Spleen (tissue), 7 donors: Measurements from ENCODE around the gene TSACC.

ENCODE experiments used
- POLR2AphosphoS5 ChIP-seq, 3 donors: sonication (generic); formaldehyde crosslinking; IDR thresholded peaks; one replicate each; pipeline ENCODE4 v1.5.1; 2017; ENCODE audit warnings: antibody characterized with exemption in 3 of 3
- TF ChIP-seq, protein P1 (sequence below), 11 experiments: fragments of 200-600 bp in 7 of 11; fragments of 450-650 bp in 4 of 11; sonication (generic) in 4 of 11; IDR thresholded peaks in 8 of 11; conservative IDR thresholded peaks in 3 of 11; 1 replicate in 7 of 11; 2 replicates in 4 of 11; pipeline versions ENCODE4 v1.4.0 to v1.8.0; 2016 to 2021; ENCODE audit warnings: antibody characterized with exemption in 11 of 11, inconsistent platforms in 4 of 11, mild to moderate bottlenecking in 1 of 11
- donor health status: DM: no; HTN: no; CAD: no; lungs with moderate emphysema.
- donor health status: DM: no; HTN: no; CAD: no.
- donor health status: DM: no; HTN: no; CAD: no.

DNA sequence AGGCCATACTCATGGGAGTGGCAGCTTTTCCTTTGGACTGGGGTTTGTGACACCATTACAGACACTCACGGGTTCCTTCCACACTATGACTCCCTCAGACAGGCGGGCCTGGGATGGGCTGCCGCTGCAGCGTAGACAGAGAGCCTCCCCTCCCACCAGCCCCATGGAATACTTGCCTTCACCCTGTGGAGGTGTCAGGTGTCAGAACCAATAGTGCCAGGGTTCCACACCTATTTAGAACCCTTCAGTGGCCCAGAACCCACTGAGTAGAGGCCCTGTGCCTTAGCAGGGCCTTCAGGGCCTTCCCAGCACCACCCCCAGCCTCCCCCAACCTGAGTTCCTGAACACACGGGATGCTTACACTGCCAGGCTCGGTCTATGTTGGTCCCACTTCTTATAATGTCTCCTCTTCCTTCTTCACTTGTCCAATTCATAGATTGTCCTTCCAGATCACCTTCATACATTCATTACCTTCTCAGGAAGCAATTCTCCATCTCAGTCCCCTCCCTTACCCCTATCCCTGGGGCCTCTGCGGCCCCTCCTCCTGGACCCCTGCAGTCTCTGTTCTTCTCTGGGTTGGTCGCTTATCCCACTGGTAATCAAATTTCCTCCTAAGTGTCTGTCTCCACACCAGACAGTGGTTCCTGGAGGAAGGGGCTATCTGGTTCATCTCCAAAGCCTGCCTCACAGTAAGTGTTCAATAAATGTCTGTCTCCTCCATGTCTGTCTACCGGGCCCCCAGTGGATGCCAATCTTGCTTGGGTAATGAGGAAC, 29.2 kb downstream of the TSACC start:
- TF ChIP-seq POLR2AphosphoS5 (IDR thresholded peaks at IDR 0.05), result no peak
- TF ChIP-seq, protein P1, sequence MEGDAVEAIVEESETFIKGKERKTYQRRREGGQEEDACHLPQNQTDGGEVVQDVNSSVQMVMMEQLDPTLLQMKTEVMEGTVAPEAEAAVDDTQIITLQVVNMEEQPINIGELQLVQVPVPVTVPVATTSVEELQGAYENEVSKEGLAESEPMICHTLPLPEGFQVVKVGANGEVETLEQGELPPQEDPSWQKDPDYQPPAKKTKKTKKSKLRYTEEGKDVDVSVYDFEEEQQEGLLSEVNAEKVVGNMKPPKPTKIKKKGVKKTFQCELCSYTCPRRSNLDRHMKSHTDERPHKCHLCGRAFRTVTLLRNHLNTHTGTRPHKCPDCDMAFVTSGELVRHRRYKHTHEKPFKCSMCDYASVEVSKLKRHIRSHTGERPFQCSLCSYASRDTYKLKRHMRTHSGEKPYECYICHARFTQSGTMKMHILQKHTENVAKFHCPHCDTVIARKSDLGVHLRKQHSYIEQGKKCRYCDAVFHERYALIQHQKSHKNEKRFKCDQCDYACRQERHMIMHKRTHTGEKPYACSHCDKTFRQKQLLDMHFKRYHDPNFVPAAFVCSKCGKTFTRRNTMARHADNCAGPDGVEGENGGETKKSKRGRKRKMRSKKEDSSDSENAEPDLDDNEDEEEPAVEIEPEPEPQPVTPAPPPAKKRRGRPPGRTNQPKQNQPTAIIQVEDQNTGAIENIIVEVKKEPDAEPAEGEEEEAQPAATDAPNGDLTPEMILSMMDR (IDR thresholded peaks at IDR 0.05 in 8 of 11, conservative IDR thresholded peaks at IDR 0.05 in 3 of 11), result no peak
